NB4 (cell line): ENCODE measurements around the gene DNAJB12.

Source experiments
- DNase-seq: peaks from one replicate; pipeline ENCODE4 v3.0.0; 2010; ENCODE audit warnings: low read depth
- H3K4me3 ChIP-seq: one replicate; pipeline ENCODE4 v1.5.1; 2011; ENCODE audit warnings: mild to moderate bottlenecking, low read depth, low read length, moderate library complexity
- MYC ChIP-seq: IDR thresholded peaks from 2 replicates; pipeline ENCODE4 v1.6.1; 2011; ENCODE audit warnings: low read depth, low read length
- POLR2A ChIP-seq: IDR thresholded peaks from 2 replicates; pipeline ENCODE4 v1.6.1; 2011; ENCODE audit warnings: mild to moderate bottlenecking; ENCODE audit not compliant: insufficient read length; ENCODE audit errors: extremely low read depth
- TF ChIP-seq, protein P1 (sequence below): IDR thresholded peaks from 2 replicates; pipeline ENCODE4 v1.6.1; 2011; ENCODE audit warnings: low read depth, low read length
- TF ChIP-seq, protein P2 (sequence below): IDR thresholded peaks from one replicate; pipeline ENCODE4 v1.5.1; 2012; ENCODE audit warnings: low read depth, low read length

DNAJB12 gene

DNA sequence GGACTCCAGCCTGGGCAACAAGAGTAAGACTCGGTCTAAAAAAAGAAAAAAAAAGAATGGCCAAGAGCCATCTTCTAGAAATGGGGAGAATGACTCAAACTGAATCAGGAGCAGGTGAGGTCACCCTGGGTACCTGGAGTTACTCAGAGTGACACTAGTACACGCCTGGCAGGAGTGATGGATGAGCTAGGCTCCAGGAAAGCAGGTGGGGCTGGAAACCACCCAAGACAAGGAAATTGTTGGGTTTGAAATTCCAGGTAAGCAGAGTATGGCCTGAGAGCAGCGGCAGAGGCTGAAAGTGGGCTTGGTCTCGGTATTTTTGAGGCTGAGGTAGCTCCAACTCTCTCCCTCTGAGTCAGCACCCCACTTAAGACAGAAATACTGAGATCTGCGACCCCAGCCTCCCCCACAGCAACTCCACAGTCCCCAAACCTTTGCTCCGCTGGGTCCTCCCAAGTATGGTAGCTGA, 62.5 kb downstream of the DNAJB12 start:
- TF ChIP-seq, protein P1, sequence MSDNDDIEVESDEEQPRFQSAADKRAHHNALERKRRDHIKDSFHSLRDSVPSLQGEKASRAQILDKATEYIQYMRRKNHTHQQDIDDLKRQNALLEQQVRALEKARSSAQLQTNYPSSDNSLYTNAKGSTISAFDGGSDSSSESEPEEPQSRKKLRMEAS, result no peak
- TF ChIP-seq POLR2A (no peak), MYC (no peak)
- TF ChIP-seq, protein P2, sequence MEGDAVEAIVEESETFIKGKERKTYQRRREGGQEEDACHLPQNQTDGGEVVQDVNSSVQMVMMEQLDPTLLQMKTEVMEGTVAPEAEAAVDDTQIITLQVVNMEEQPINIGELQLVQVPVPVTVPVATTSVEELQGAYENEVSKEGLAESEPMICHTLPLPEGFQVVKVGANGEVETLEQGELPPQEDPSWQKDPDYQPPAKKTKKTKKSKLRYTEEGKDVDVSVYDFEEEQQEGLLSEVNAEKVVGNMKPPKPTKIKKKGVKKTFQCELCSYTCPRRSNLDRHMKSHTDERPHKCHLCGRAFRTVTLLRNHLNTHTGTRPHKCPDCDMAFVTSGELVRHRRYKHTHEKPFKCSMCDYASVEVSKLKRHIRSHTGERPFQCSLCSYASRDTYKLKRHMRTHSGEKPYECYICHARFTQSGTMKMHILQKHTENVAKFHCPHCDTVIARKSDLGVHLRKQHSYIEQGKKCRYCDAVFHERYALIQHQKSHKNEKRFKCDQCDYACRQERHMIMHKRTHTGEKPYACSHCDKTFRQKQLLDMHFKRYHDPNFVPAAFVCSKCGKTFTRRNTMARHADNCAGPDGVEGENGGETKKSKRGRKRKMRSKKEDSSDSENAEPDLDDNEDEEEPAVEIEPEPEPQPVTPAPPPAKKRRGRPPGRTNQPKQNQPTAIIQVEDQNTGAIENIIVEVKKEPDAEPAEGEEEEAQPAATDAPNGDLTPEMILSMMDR, result no peak
- no peak overlapping the region for H3K4me3 ChIP-seq
- no peak for DNase-seq

DNA sequence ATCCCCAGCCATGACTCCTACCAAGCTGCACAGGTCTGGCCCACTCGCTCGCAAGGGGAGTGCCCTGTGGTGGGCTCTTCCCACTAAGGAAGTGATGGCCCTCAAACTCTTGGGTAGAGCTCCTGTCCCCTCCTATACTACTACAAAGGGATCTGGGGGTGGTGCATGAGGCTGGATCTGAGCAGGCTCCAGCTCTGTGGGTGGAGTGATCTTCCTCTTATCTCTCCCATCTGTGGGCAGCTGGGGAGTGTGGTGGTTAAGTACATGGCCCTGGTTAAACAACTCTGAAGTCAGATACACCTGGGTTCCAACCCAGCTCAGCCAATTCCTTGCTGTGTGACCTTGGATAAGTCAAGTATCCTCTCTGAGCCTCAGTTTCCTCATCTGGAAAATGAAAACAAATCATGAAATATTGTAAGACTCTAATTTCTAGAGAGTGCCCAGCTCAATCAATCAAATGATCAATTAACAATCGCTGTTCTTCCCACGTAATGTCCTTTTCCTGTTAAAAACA, 63.6 kb downstream of the DNAJB12 start:
- TF ChIP-seq, protein P1, result no peak; the same call in 1 of the 2 replicates
- TF ChIP-seq MYC (no peak; the same call in 1 of the 2 replicates), POLR2A (no peak)
- TF ChIP-seq, protein P2, result no peak
- DNase-seq, result peak; percentile 88
- H3K4me3 ChIP-seq, result no peak overlapping the region

DNA sequence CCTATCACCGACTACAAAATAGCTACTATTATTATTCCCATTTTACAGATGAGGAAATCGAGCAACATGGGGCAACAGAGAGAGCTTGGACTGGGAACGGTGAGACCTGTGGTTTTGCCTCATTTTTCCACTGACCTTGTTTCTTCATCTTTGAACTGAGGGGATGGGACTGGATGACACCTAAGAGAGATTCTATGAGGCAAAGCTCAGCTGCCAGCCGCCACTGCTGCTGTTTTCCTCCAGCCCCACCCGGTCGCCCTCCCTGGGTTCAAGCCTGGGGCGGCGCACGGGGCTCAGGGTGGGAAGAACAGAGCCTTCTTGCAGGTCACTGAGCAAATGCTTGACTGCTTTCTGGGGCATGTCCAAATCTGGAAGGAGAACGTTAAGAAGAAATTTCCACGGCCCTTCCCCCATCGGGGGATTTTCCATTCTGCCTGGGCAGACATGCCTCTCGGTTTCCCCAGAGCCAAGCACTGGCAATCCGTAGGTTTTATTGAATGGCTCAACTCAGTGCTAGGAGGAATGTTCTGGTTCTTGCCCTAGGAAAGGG, 68.7 kb downstream of the DNAJB12 start:
- DNase-seq, result no peak
- TF ChIP-seq, protein P2, result no peak
- TF ChIP-seq POLR2A (no peak), MYC (no peak)
- TF ChIP-seq, protein P1, result no peak
- H3K4me3 ChIP-seq, result no peak overlapping the region

DNA sequence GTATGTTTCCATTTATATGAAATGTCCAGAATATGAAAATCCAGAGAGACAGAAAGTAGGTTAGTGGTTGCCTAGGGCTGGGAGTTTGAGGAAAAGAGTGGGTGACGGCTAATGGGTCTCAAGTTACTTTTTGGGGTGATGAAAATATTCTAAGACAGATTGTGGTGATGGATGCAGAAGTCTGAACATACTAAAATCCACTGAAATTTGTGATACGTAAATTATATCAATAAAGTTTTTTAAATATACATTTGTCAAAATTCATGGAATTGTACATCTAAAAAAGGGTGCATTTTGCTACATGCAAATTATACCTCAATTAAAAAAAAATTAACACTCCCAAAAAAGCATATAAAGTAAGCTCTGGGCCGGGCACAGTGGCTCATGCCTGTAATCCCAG, 71.6 kb downstream of the DNAJB12 start:
- DNase-seq, result no peak
- TF ChIP-seq MYC (no peak), POLR2A (no peak)
- TF ChIP-seq, protein P1, result no peak
- TF ChIP-seq, protein P2, result no peak
- no peak overlapping the region for H3K4me3 ChIP-seq
